Measurements from ENCODE around the gene GMEB2.

Gene GMEB2

GRCh38 chr20:63542031-63542559 is 84.8 kb downstream of the GMEB2 start:
- DNase-seq: no peak

- no peak for DNase-seq
Measured at GRCh38 chr20:63541371-63541770, 85.5 kb downstream of the GMEB2 start.

GRCh38 chr20:63540417-63541186 is 86.3 kb downstream of the GMEB2 start:
- DNase-seq: peak; percentile 55

- DNase-seq: no peak
Measured at GRCh38 chr20:63539441-63540370, 87.2 kb downstream of the GMEB2 start.

GRCh38 chr20:63539092-63539430 is 87.8 kb downstream of the GMEB2 start:
- no peak for DNase-seq

- DNase-seq: peak; percentile 89
Measured at GRCh38 chr20:63538204-63539091, 88.5 kb downstream of the GMEB2 start.

All from DMS53 (cell line).